Measurements from ENCODE around the gene MMEL1.
"Not testable (repeated sequence)": the region's sequence is repeated elsewhere in the genome, so short reads cannot be mapped to it uniquely, and the experiment has no call there.

MMEL1 gene

GRCh38 chr1:2557482-2558400, 75.1 kb downstream of the MMEL1 start:
- no peak for DNase-seq (ENCODE audit: low spot score)

DNA sequence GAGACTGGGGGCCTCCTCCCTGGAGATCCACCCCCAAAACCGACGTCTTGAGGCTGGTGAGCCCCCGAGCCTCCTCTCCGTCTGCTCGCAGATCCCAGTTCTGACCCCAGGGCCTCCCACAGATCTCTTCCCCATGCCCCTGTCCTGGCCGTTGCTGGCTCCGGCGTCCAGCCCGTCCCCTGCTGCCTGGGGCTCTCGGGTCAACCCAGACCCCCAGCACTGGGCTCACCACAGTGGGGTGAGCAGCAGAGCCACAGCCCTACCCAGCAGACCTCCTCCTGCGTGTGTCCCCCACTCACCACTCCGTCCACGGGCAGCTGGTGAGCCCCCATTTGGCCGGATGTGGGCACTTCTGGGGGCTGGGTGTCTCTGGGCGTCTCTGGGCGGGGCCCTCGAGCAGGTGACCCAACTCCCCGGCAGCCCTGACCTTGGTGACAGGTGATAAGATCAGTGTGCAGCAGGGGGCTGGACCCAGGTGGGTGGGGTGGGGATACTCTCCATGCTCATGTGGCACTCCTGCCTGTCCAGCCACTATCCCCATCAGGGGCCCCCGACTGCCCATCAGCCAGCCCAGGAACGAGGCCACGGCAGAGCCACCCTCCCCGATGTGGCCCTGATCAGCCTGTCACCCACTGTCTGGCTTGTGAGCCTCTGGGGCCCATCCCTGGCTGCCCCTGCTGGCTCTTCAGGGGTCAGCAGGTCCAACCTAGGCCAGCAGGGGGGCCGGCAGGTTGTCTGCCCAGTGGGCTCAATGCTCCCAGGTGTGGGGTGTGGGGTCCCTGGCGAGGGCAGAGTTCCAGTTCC, 75.9 kb downstream of the MMEL1 start:
- peak; percentile 48 for DNase-seq (ENCODE audit: low spot score)

DNA sequence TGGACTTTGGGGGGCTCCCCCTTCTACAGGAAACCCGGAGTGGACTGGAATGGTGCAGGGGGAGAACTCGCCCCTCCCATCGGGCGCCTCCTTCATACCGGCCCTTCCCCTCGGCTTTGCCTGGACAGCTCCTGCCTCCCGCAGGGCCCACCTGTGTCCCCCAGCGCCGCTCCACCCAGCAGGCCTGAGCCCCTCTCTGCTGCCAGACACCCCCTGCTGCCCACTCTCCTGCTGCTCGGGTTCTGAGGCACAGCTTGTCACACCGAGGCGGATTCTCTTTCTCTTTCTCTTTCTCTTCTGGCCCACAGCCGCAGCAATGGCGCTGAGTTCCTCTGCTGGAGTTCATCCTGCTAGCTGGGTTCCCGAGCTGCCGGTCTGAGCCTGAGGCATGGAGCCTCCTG, 76.5 kb downstream of the MMEL1 start, which contains the start of gene TNFRSF14:
Gene TNFRSF14 (plus strand): TSS at position 95 of the 401 bp plus-strand sequence. CDS start 294 bp downstream, at position 389.
- DNase-seq (ENCODE audit: low spot score): peak; percentile 70

- DNase-seq (ENCODE audit: low spot score): peak; percentile 90
Observed at GRCh38 chr1:2555634-2556276, 77.1 kb downstream of the MMEL1 start.

GRCh38 chr1:2554621-2555387, 78.0 kb downstream of the MMEL1 start:
- DNase-seq (ENCODE audit: low spot score): peak; percentile 48

GRCh38 chr1:2553871-2554620, 78.8 kb downstream of the MMEL1 start:
- no peak for DNase-seq (ENCODE audit: low spot score)

- not testable (repeated sequence) for DNase-seq (ENCODE audit: low spot score)
Observed at GRCh38 chr1:2553076-2553475, 79.7 kb downstream of the MMEL1 start.

DNA sequence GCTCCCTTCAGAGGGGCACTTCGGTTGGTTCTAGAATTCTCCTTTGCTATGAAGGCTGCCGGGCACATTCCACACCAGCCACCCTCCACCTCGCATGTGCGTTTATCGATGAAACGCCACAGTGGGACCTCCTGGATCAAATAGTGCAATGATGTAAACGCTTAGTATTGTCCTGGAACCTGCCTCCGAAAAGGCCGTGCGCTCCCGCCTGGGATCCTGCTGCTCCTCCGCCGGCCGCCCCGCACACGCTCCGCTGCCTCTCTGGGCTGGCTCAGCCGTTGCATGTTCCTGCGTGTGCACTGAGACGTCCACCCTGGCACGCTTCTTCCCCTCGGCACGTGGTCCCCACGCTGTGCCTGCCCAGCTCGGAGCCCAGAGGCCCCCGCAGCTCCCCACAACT, 80.6 kb downstream of the MMEL1 start:
- DNase-seq (ENCODE audit: low spot score): no peak

GRCh38 chr1:2551544-2551943, 81.3 kb downstream of the MMEL1 start:
- DNase-seq (ENCODE audit: low spot score): not testable (repeated sequence)

GRCh38 chr1:2550309-2550861, 82.4 kb downstream of the MMEL1 start:
- not testable (repeated sequence) for DNase-seq (ENCODE audit: low spot score)

DNA sequence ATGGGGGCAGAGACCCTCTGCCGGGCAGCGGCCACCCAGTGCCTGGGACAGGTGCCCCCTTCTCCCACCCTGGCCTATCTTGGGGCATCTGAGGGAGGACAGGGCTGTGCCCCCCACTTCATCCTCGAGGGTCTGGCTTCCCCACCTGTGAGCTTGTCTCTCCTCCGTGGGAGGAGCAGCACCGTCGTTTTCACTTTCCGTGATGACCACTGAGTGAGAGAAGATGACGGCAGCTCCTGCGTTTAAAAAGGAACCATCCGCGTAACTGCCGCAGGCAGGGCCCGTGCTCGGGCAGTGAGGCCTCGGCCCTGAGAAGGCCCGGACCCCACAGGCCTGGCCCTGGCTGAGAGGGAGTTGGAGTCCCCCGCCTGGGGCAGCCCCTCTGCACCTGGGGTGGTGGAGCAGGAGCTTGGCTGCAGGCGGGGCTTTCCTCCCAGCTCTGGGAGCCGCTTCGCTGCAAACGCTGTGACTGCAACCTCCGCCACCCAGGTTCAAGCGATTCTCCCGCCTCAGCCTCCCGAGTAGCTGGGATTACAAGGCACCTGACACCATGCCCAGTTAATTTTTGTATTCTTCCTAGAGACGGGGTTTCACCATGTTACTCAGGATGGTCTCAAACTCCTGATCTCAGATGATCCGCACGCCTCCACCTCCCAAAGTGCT, 83.3 kb downstream of the MMEL1 start:
- DNase-seq (ENCODE audit: low spot score): not testable (repeated sequence)

DNA sequence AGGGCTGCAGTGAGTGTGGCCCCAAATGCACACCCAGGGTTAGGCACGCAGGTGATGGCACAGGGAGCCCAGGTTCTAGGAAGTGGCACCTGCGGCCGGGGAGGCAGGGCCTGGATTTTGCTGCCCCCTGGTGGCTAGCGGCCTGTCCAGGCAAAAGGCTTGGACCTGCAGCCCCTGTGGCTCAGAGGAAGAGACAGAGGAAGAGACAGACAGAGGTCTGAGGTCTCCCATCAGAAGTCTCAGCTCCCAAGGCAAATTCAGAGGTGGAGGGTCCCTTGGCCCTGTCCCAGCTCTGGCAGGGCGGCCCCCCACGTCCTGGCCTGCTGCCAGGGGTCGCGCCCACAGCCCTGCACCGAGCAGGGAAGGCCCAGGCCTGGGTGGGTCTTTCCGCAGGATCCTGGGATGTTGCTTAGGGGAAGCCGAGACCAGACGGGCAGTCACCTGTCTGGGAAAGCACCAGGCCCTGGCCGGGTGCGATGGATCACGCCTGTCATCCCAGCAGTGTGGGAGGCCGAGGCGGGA, 84.7 kb downstream of the MMEL1 start:
- peak; percentile 86 for DNase-seq (ENCODE audit: low spot score)

GRCh38 chr1:2547210-2548067, 85.4 kb downstream of the MMEL1 start:
- DNase-seq (ENCODE audit: low spot score): peak; percentile 72

GRCh38 chr1:2546515-2547209, 86.2 kb downstream of the MMEL1 start:
- DNase-seq (ENCODE audit: low spot score): peak; percentile 94

DNA sequence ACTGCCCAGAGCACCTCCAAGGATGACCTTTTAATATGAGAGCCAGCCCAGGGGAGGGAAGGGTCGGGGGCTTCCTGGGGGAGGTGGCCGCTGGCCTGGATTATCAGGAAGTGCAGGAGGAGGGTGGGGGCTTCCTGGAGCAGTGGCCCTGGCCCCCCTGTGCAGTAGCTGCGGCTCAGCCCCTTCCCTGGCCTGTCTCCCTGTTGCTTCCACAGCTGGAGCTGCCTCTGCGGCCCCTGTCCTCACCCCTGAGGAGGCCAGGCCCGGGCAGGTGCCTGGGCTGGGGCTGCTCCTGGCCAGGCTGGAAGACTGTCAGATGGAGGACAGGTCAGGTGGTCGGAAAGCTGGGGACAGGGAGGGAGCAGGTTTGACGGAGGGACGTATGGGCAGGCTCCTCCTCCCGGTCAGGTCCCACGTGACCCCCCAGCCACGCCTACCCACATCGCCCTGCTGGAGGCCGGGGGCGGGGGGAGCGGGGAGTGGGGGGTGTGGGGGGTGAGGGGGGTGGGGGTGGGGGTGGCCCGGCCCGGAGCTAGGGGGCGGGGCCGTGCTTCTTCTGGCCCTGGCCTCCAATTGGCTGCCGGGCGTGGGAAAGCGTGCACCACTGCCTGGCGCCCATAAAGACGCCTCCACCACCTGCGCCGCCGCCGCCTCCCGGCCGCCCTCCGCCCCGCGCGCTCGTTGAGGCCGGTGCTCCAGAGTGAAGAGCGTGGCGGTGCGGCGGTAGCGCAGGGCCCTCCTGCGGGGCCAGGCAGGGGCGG, 86.9 kb downstream of the MMEL1 start:
- peak; percentile 90 for DNase-seq (ENCODE audit: low spot score)

- DNase-seq (ENCODE audit: low spot score): no peak
Observed at GRCh38 chr1:2544875-2545640, 87.8 kb downstream of the MMEL1 start.
